GM18507 (cell line): Measurements from ENCODE around the gene SLC16A10.
A peak's percentile ranks its signal among the peaks of the same experiment; 100 is the strongest.
"Not testable (repeated sequence)": the region's sequence is repeated elsewhere in the genome, so short reads cannot be mapped to it uniquely, and the experiment has no call there.

Source experiments
- DNase-seq: peaks from one replicate; pipeline ENCODE4 v3.0.0; 2011; ENCODE audit warnings: low read depth; ENCODE audit not compliant: insufficient read length; ENCODE audit errors: extremely low spot score
- FAIRE-seq: peaks from 2 replicates; lab custom pipeline; 2011; peaks lifted over from hg19 to GRCh38; lab: Jason Lieb, UNC

Gene SLC16A10

GRCh38 chr6:111176038-111176759 is 88.9 kb downstream of the SLC16A10 start:
- no peak for DNase-seq
- no peak for FAIRE-seq

- no peak for FAIRE-seq
- DNase-seq, result no peak
Observed at GRCh38 chr6:111176760-111177099, 89.4 kb downstream of the SLC16A10 start.

- FAIRE-seq (no peak), DNase-seq (no peak)
Observed at GRCh38 chr6:111177131-111177530, 89.8 kb downstream of the SLC16A10 start.

GRCh38 chr6:111183702-111184517 is 96.6 kb downstream of the SLC16A10 start:
- DNase-seq (no peak), FAIRE-seq (peak; percentile 12)

GRCh38 chr6:111184827-111185532 is 97.7 kb downstream of the SLC16A10 start:
- FAIRE-seq (no peak), DNase-seq (no peak)

- DNase-seq, result no peak
- FAIRE-seq, result no peak
Observed at GRCh38 chr6:111185954-111186353, 98.7 kb downstream of the SLC16A10 start.

- DNase-seq (no peak), FAIRE-seq (no peak)
Observed at GRCh38 chr6:111187874-111188273, 100.6 kb downstream of the SLC16A10 start.

- FAIRE-seq, DNase-seq: not testable (repeated sequence)
Observed at GRCh38 chr6:111189666-111190210, 102.4 kb downstream of the SLC16A10 start.

GRCh38 chr6:111190637-111191036 is 103.3 kb downstream of the SLC16A10 start:
- no peak for DNase-seq
- FAIRE-seq, result no peak

GRCh38 chr6:111191136-111191535 is 103.8 kb downstream of the SLC16A10 start:
- not testable (repeated sequence) for FAIRE-seq, DNase-seq

- FAIRE-seq (no peak), DNase-seq (no peak)
Observed at GRCh38 chr6:111192911-111193555, 105.7 kb downstream of the SLC16A10 start.

GRCh38 chr6:111195656-111196055 is 108.4 kb downstream of the SLC16A10 start:
- no peak for DNase-seq
- no peak for FAIRE-seq

GRCh38 chr6:111198841-111199240 is 111.5 kb downstream of the SLC16A10 start:
- DNase-seq (no peak), FAIRE-seq (no peak)

GRCh38 chr6:111199935-111200334 is 112.6 kb downstream of the SLC16A10 start:
- FAIRE-seq (no peak), DNase-seq (no peak)

- DNase-seq (no peak), FAIRE-seq (no peak)
Observed at GRCh38 chr6:111200350-111201243, 113.3 kb downstream of the SLC16A10 start.

- FAIRE-seq, result no peak
Observed at GRCh38 chr6:111201244-111201554, 113.9 kb downstream of the SLC16A10 start.

GRCh38 chr6:111201764-111202163 is 114.5 kb downstream of the SLC16A10 start:
- FAIRE-seq (no peak), DNase-seq (no peak)

More at GRCh38 chr6:111201244-111201554, 113.9 kb downstream of the SLC16A10 start:
- DNase-seq, result no peak

GRCh38 chr6:111203539-111203938 is 116.2 kb downstream of the SLC16A10 start:
- not testable (repeated sequence) for FAIRE-seq

GRCh38 chr6:111204305-111204704 is 117.0 kb downstream of the SLC16A10 start:
- DNase-seq (no peak), FAIRE-seq (no peak)

More at GRCh38 chr6:111203539-111203938, 116.2 kb downstream of the SLC16A10 start:
- DNase-seq, result not testable (repeated sequence)
